NB4 (cell line): ENCODE results near the gene UBASH3A.

Experiments
- DNase-seq: peaks from one replicate; pipeline ENCODE4 v3.0.0; 2010; ENCODE audit warnings: low read depth
- H3K4me3 ChIP-seq: one replicate; pipeline ENCODE4 v1.5.1; 2011; ENCODE audit warnings: mild to moderate bottlenecking, low read depth, low read length, moderate library complexity
- MAX ChIP-seq: IDR thresholded peaks from 2 replicates; pipeline ENCODE4 v1.6.1; 2011; ENCODE audit warnings: low read depth, low read length
- MYC ChIP-seq: IDR thresholded peaks from 2 replicates; pipeline ENCODE4 v1.6.1; 2011; ENCODE audit warnings: low read depth, low read length
- POLR2A ChIP-seq: IDR thresholded peaks from 2 replicates; pipeline ENCODE4 v1.6.1; 2011; ENCODE audit warnings: mild to moderate bottlenecking; ENCODE audit not compliant: insufficient read length; ENCODE audit errors: extremely low read depth
- TF ChIP-seq, protein P1 (sequence below): IDR thresholded peaks from one replicate; pipeline ENCODE4 v1.5.1; 2012; ENCODE audit warnings: low read depth, low read length

UBASH3A gene

GRCh38 chr21:42441963-42442362 lies 38.3 kb downstream of the UBASH3A start:
- TF ChIP-seq MYC (no peak), MAX (no peak), POLR2A (no peak)
- TF ChIP-seq, protein P1, sequence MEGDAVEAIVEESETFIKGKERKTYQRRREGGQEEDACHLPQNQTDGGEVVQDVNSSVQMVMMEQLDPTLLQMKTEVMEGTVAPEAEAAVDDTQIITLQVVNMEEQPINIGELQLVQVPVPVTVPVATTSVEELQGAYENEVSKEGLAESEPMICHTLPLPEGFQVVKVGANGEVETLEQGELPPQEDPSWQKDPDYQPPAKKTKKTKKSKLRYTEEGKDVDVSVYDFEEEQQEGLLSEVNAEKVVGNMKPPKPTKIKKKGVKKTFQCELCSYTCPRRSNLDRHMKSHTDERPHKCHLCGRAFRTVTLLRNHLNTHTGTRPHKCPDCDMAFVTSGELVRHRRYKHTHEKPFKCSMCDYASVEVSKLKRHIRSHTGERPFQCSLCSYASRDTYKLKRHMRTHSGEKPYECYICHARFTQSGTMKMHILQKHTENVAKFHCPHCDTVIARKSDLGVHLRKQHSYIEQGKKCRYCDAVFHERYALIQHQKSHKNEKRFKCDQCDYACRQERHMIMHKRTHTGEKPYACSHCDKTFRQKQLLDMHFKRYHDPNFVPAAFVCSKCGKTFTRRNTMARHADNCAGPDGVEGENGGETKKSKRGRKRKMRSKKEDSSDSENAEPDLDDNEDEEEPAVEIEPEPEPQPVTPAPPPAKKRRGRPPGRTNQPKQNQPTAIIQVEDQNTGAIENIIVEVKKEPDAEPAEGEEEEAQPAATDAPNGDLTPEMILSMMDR, result no peak
- DNase-seq, result no peak
- no peak overlapping the region for H3K4me3 ChIP-seq

DNA sequence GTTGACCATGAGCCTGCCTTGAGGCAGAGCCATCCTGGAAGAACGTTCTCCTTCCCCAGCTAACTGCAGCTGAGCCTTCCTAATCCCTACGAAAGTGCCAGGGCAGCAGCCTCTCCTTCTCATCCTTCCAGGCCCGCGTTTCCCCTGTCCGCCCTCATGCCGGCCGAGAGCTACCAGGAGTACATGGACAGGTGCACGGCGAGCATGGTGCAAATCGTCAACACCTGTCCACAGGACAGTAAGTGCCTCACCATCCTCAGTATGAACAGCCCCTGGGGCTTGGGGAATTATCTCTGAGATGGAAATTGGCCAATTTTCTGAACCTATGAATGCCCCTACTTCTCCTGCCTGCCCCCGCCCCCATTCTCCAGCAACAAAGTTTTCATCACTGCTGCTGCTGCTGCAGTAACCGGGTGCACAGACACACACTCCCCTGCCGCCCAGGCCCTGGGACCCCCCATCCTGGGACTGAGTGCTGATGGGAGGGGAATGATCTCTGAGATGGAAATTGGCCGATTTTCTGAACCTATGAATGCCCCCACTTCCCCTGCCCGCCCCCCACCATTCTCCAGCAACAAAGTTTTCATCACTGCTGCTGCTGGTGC lies 39.6 kb downstream of the UBASH3A start:
- no peak for TF ChIP-seq POLR2A
- TF ChIP-seq, protein P1, result no peak
- no peak for TF ChIP-seq MYC
- no peak for TF ChIP-seq MAX
- DNase-seq, result no peak
- H3K4me3 ChIP-seq, result no peak overlapping the region

GRCh38 chr21:42443876-42444744 lies 40.4 kb downstream of the UBASH3A start:
- no peak for DNase-seq
- H3K4me3 ChIP-seq, result no peak overlapping the region
- TF ChIP-seq MAX (no peak), POLR2A (no peak), MYC (no peak)
- TF ChIP-seq, protein P1, result no peak

DNA sequence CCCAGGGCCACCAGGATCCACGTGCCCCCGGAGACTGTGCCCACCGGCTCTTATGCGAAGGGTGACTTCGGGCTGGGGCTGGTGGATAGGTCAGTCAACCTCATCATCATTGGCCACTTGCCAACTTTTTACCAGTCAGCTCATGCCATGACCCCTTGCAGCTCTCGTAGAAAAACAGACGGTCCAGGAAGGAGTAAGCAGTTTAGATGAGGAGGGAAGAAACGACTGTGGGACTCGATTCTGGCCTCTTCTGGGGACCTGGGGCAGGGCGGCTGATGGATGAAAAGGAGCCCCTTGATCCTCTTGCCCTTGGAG lies 41.0 kb downstream of the UBASH3A start:
- no peak overlapping the region for H3K4me3 ChIP-seq
- TF ChIP-seq MAX, result no peak
- no peak for TF ChIP-seq POLR2A
- TF ChIP-seq MYC, result no peak
- TF ChIP-seq, protein P1, result no peak
- DNase-seq, result no peak

DNA sequence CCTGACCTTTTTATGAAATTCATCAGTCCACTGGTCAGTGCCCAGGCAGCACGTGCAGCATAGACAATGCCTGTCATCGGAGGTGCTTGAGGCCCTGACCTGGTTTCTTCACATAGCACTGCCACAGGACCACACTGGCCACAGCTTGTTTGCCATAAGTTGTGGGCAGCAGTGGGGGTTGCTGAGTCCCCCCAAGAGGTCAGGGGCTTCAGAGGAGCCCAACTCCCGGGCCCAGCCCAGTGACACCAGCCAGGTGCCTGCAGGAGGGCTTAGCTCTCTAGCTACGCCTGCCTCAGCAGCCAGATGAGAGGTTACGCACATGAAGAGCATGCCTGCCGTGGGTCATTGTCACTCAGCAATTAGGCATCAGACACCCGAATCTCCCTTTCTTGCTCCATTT lies 41.6 kb downstream of the UBASH3A start:
- no peak for DNase-seq
- no peak overlapping the region for H3K4me3 ChIP-seq
- TF ChIP-seq MAX (no peak), MYC (no peak), POLR2A (no peak)
- TF ChIP-seq, protein P1, result no peak
